Measurements from ENCODE around the gene JARID2.

- TF ChIP-seq POLR2A (IDR thresholded peaks at IDR 0.05) (no peak), POLR2AphosphoS5 (IDR thresholded peaks at IDR 0.05; ENCODE audit: insufficient read depth in 1 of 2, low read depth in 1 of 2) (no peak), CTCF (IDR thresholded peaks at IDR 0.05) (no peak)
Measured at GRCh38 chr6:15352220-15352619, 106.4 kb downstream of the JARID2 start.
